ENCODE measurements around the gene ZNF436. TPM values are rescaled to one million over a fixed set of nuclear protein-coding genes. Genes with fewer than 3 reads are reported as not detected.

The ZNF436 gene
- 5.1 and 5.7 TPM in 2 replicates for total RNA-seq

GRCh38 chr1:23369335-23370013 lies at the start of gene ZNF436:
Gene ZNF436 (minus strand): TSS chr1:23369836. CDS start chr1:23368005, 1,831 bp downstream.

GRCh38 chr1:23344111-23344986 lies 25.3 kb downstream of the ZNF436 start, which contains the start of gene HNRNPR:
Gene HNRNPR (minus strand): TSS chr1:23344284. CDS start chr1:23341008, 3,276 bp downstream.

Other genes starting within 250 kb of the ZNF436 start
- gene LUZP1, start 201.0 kb downstream of the ZNF436 start, total RNA-seq = 8.9 and 10.6 TPM in 2 replicates
- not detected in 2 replicates for gene HTR1D, start 152.3 kb downstream of the ZNF436 start, total RNA-seq
- 67.9 and 88.1 TPM in 2 replicates for gene HNRNPR, start 25.6 kb downstream of the ZNF436 start, total RNA-seq
- 4.8 and 5.9 TPM in 2 replicates for gene TCEA3, start 54.9 kb upstream of the ZNF436 start, total RNA-seq
- gene ASAP3, start 114.3 kb upstream of the ZNF436 start, total RNA-seq = 25.6 TPM in 2 replicates
- 3.3 and 3.7 TPM in 2 replicates for gene E2F2, start 161.4 kb upstream of the ZNF436 start, total RNA-seq
- 131 and 139 TPM in 2 replicates for gene ID3, start 189.7 kb upstream of the ZNF436 start, total RNA-seq